HG03442 (cell line): ENCODE measurements around the gene P2RX5.
A peak's percentile ranks its signal among the peaks of the same experiment; 100 is the strongest.
"Not testable (repeated sequence)": the region's sequence is repeated elsewhere in the genome, so short reads cannot be mapped to it uniquely, and the experiment has no call there.

ENCODE experiments used
- ATAC-seq: cut with Tn5 transposase; IDR thresholded peaks from one replicate; pipeline ENCODE4 v1.9.1; 2021; ENCODE audit warnings: mild to moderate bottlenecking, moderate library complexity; ENCODE audit not compliant: unreplicated experiment

Gene P2RX5

GRCh38 chr17:3695723-3696411, at the start of gene P2RX5:
Gene P2RX5, minus strand, starts transcription at chr17:3696155. Its CDS starts 150 bp downstream, at chr17:3696005.
- ATAC-seq: no peak

GRCh38 chr17:3745071-3745470, 49.1 kb upstream of the P2RX5 start:
- no peak for ATAC-seq

- ATAC-seq: no peak
Measured at GRCh38 chr17:3744014-3744413, 48.1 kb upstream of the P2RX5 start.

GRCh38 chr17:3740611-3741073, 44.7 kb upstream of the P2RX5 start:
- no peak for ATAC-seq

GRCh38 chr17:3739422-3740124, 43.6 kb upstream of the P2RX5 start:
- no peak for ATAC-seq

GRCh38 chr17:3738562-3739295, 42.8 kb upstream of the P2RX5 start:
- no peak for ATAC-seq

- no peak for ATAC-seq
Measured at GRCh38 chr17:3735515-3735914, 39.6 kb upstream of the P2RX5 start.

GRCh38 chr17:3734911-3735276, 38.9 kb upstream of the P2RX5 start:
- not testable (repeated sequence) for ATAC-seq

GRCh38 chr17:3732210-3732621, 36.3 kb upstream of the P2RX5 start:
- peak; percentile 45 for ATAC-seq

- ATAC-seq: no peak
Measured at GRCh38 chr17:3730881-3731429, 35.0 kb upstream of the P2RX5 start.

- no peak for ATAC-seq
Measured at GRCh38 chr17:3729881-3730280, 33.9 kb upstream of the P2RX5 start.

- not testable (repeated sequence) for ATAC-seq
Measured at GRCh38 chr17:3728099-3728498, 32.1 kb upstream of the P2RX5 start.

GRCh38 chr17:3727041-3727440, 31.1 kb upstream of the P2RX5 start:
- ATAC-seq: no peak

- ATAC-seq: no peak
Measured at GRCh38 chr17:3724378-3725077, 28.6 kb upstream of the P2RX5 start.

GRCh38 chr17:3723556-3724377, 27.8 kb upstream of the P2RX5 start, which contains the start of gene HASPIN:
Gene HASPIN, plus strand, starts transcription at chr17:3723903. Its CDS starts 33 bp downstream, at chr17:3723936.
- ATAC-seq: peak; percentile 84

- ATAC-seq: no peak
Measured at GRCh38 chr17:3723188-3723555, 27.2 kb upstream of the P2RX5 start.

GRCh38 chr17:3722716-3723115, 26.8 kb upstream of the P2RX5 start:
- no peak for ATAC-seq

GRCh38 chr17:3719265-3719664, 23.3 kb upstream of the P2RX5 start:
- ATAC-seq: no peak

- ATAC-seq: no peak
Measured at GRCh38 chr17:3718201-3718600, 22.2 kb upstream of the P2RX5 start.

GRCh38 chr17:3715296-3715695, 19.3 kb upstream of the P2RX5 start:
- ATAC-seq: no peak
